ENCODE results near the gene CGB1.
"Not testable (repeated sequence)": the region's sequence is repeated elsewhere in the genome, so short reads cannot be mapped to it uniquely, and the experiment has no call there.

DNA sequence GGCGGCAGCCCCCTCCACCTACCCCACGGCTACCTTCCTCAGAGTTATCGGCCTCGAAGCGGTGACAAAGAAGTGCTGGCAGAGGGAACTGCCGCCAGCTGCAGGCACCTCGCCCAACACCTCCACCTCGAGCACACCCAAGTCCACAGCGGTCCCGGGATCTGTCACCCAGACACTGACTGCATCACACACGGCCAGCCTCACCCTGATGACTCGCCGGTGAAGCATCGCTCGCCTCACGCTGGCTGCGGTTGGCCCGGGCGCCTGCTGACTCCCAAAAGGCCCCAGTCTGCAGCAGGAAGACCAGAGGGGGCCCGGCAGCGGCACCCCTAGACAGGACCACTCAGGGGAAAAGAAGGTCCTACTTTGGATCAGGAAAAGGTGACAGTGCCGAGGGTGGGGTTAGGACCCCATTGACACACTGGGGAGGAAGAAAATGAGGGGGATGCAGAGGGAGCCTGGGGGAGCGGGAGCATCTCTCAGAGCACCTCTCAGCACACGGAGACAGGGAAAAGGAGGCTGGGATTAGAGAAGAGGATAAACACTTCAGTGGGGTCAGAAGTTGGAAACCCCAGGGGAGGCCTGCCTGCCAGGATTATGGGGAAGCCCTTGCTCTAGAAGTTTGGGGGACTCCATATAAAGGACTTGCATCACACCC lies 13.8 kb upstream of the CGB1 start:
- not testable (repeated sequence) for TF ChIP-seq EZH2 (IDR thresholded peaks at IDR 0.05); POLR2AphosphoS5 (IDR thresholded peaks at IDR 0.05; ENCODE audit: borderline replicate concordance, low read depth, low read length); FOXP2 (optimal IDR thresholded peaks at IDR 0.05; ENCODE audit: control extremely low read depth, extremely low read length, insufficient read depth)
